Measurements from ENCODE around the gene ZNF454. TPM values are rescaled to one million over a fixed set of nuclear protein-coding genes. Genes with fewer than 3 reads are reported as not detected.

ZNF454 gene
- total RNA-seq: 1 to 10 TPM; 1.4 TPM

DNA sequence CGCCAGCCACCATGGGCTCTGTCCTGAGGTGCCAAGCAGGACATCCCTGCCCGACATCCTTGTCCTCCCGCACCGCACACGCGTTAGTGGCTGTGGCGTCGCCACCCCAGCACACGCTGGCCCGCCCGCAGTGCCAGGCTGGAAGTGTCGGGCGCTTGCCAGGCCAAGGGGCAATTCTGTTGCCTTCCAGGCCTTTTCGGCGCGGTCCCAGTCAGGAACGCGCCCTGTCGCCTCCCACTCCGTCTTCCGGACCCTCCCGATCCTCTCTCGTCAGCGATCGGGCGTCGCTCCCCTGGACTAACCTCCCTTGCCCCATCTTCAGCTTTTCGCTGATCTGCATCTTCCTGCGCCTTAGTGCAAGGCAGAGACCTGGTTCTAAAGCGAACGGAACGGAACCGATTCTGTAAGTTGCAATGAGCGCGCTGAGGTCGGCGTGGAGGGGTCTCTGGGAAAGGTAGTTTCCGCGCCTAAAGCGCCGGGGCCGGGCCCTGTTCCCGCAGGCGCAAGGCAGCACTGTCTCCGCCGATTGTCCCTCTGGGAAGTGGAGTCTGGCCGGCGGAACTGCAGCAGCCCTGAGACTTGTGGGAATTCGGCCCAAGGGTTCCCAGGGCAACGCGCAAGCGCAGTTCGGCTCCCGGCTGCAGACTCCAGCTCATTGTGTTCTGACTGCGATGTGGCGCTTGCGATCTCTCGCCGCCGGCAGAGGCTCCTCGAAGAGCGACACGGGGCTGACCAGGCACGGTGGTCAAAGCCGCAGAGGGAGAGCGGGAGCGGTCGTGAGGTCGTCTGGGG, at the start of gene ZNF454:
TSS of gene ZNF454 (plus strand) at position 630 of the 792 bp plus-strand sequence. CDS start 1,594 bp downstream, outside the sequence.
- Histone ChIP-seq H3K9me3 (peaks cover 3% of the 10 kb centered on the region), H3K9ac (ENCODE audit: low read depth in 2 of 2, low read length in 2 of 2) (peak within 1 kb of the TSS; percentile 4 to 56), H3K27me3 (no peaks in the 10 kb centered on the region), H3K4me1 (no peaks in the 10 kb centered on the region), H3K4me3 (peak within 1 kb of the TSS; percentile 41), H3K36me3 (no peaks in the 10 kb centered on the region), H3K27ac (peak within 1 kb of the TSS; percentile 37)
- TF ChIP-seq, protein P1, sequence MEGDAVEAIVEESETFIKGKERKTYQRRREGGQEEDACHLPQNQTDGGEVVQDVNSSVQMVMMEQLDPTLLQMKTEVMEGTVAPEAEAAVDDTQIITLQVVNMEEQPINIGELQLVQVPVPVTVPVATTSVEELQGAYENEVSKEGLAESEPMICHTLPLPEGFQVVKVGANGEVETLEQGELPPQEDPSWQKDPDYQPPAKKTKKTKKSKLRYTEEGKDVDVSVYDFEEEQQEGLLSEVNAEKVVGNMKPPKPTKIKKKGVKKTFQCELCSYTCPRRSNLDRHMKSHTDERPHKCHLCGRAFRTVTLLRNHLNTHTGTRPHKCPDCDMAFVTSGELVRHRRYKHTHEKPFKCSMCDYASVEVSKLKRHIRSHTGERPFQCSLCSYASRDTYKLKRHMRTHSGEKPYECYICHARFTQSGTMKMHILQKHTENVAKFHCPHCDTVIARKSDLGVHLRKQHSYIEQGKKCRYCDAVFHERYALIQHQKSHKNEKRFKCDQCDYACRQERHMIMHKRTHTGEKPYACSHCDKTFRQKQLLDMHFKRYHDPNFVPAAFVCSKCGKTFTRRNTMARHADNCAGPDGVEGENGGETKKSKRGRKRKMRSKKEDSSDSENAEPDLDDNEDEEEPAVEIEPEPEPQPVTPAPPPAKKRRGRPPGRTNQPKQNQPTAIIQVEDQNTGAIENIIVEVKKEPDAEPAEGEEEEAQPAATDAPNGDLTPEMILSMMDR (IDR thresholded peaks at IDR 0.05): no peak
- intact Hi-C loops (cut with DNase I): no loop called here
- peak; percentile 90 for DNase-seq

GRCh38 chr5:178895615-178896571, 45.1 kb upstream of the ZNF454 start, which contains the start of gene ZFP2:
TSS of gene ZFP2 (plus strand) at chr5:178895913. CDS start at chr5:178931314, 35,401 bp downstream.
- Histone ChIP-seq H3K27me3 (no peaks in the 10 kb centered on the region), H3K4me1 (no peaks in the 10 kb centered on the region), H3K9me3 (no peaks in the 10 kb centered on the region), H3K9ac (ENCODE audit: low read depth in 2 of 2, low read length in 2 of 2) (peak within 1 kb of the TSS; percentile 61 to 81), H3K4me3 (peak within 1 kb of the TSS; percentile 80), H3K36me3 (no peaks in the 10 kb centered on the region), H3K27ac (peak within 1 kb of the TSS; percentile 55)
- intact Hi-C loops (cut with DNase I): no loop called here
- TF ChIP-seq, protein P1 (IDR thresholded peaks at IDR 0.05): no peak
- DNase-seq: peak; percentile 67

- TF ChIP-seq, protein P1 (IDR thresholded peaks at IDR 0.05): no peak
- DNase-seq: no peak
- Histone ChIP-seq H3K27me3 (no peaks in the 10 kb centered on the region), H3K27ac (no peak overlapping the region), H3K4me1 (no peaks in the 10 kb centered on the region), H3K36me3 (no peaks in the 10 kb centered on the region), H3K9me3 (no peaks in the 10 kb centered on the region), H3K4me3 (no peak overlapping the region), H3K9ac (ENCODE audit: low read depth in 2 of 2, low read length in 2 of 2) (no peak overlapping the region)
- intact Hi-C loops (cut with DNase I): no loop called here
Observed at GRCh38 chr5:178899289-178899688, 41.7 kb upstream of the ZNF454 start.

GRCh38 chr5:178902849-178903248, 38.1 kb upstream of the ZNF454 start:
- Histone ChIP-seq H3K36me3 (no peaks in the 10 kb centered on the region), H3K27ac (no peak overlapping the region), H3K9ac (ENCODE audit: low read depth in 2 of 2, low read length in 2 of 2) (no peak overlapping the region), H3K4me3 (no peak overlapping the region), H3K4me1 (no peaks in the 10 kb centered on the region), H3K27me3 (no peaks in the 10 kb centered on the region), H3K9me3 (no peaks in the 10 kb centered on the region)
- intact Hi-C loops (cut with DNase I): no loop called here
- no peak for DNase-seq
- TF ChIP-seq, protein P1 (IDR thresholded peaks at IDR 0.05): no peak

Data from colonic mucosa (tissue), 4 donors.